H9 (cell line): ENCODE results near the gene DUS2. TPM values are rescaled to one million over a fixed set of nuclear protein-coding genes. Genes with fewer than 3 reads are reported as not detected.
A peak's percentile ranks its signal among the peaks of the same experiment; 100 is the strongest.

ENCODE experiments used
- DNase-seq: peaks from one replicate; pipeline ENCODE4 v3.0.0-alpha.2; 2017
- H2AFZ ChIP-seq: one replicate; pipeline ENCODE4 v1.6.1; 2013; ENCODE audit warnings: mild to moderate bottlenecking, low read length, control low read depth, moderate library complexity
- H2AK5ac ChIP-seq: 2 replicates; pipeline ENCODE4 v1.6.1; 2013; ENCODE audit warnings: low read length, control low read depth, mixed read lengths; ENCODE audit not compliant: insufficient read length
- H2BK120ac ChIP-seq: one replicate; pipeline ENCODE4 v1.6.1; 2013; ENCODE audit warnings: low read depth, mild to moderate bottlenecking, low read length, control low read depth, inconsistent platforms; ENCODE audit not compliant: poor library complexity, severe bottlenecking
- H2BK12ac ChIP-seq: 2 replicates; pipeline ENCODE4 v1.6.1; 2013; ENCODE audit warnings: low read length, control low read depth, mixed read lengths, low read depth; ENCODE audit not compliant: insufficient read length
- H2BK15ac ChIP-seq: 2 replicates; pipeline ENCODE4 v1.6.1; 2013; ENCODE audit warnings: low read depth, low read length, control low read depth
- H2BK20ac ChIP-seq: one replicate; pipeline ENCODE4 v1.6.1; 2013; ENCODE audit warnings: low read depth, mild to moderate bottlenecking, low read length, control low read depth, inconsistent platforms; ENCODE audit not compliant: poor library complexity, severe bottlenecking
- H2BK5ac ChIP-seq: 2 replicates; pipeline ENCODE4 v1.6.1; 2013; ENCODE audit warnings: low read length, control low read depth, mixed read lengths; ENCODE audit not compliant: insufficient read length
- H3K14ac ChIP-seq: 2 replicates; pipeline ENCODE4 v1.6.1; 2013; ENCODE audit warnings: low read length, control low read depth; ENCODE audit not compliant: insufficient read depth
- H3K18ac ChIP-seq: 2 replicates; pipeline ENCODE4 v1.6.1; 2013; ENCODE audit warnings: low read depth, mild to moderate bottlenecking, mixed read lengths, low read length, control low read depth; ENCODE audit not compliant: insufficient read length
- H3K23ac ChIP-seq: 2 replicates; pipeline ENCODE4 v1.6.1; 2013; ENCODE audit warnings: low read length, control low read depth, mixed read lengths, low read depth; ENCODE audit not compliant: insufficient read length
- H3K23me2 ChIP-seq: 2 replicates; pipeline ENCODE4 v1.6.1; 2013; ENCODE audit warnings: low read depth, mild to moderate bottlenecking, mixed read lengths, low read length, control low read depth; ENCODE audit not compliant: insufficient read length, poor library complexity, severe bottlenecking
- H3K27ac ChIP-seq: 2 replicates; pipeline ENCODE4 v1.5.1; 2013; ENCODE audit warnings: low read length, control low read depth, mixed read lengths, low read depth; ENCODE audit not compliant: insufficient read length
- H3K27me3 ChIP-seq: 2 replicates; pipeline ENCODE4 v1.6.1; 2013; ENCODE audit warnings: low read length, control low read depth, inconsistent platforms; ENCODE audit not compliant: insufficient read depth
- H3K4ac ChIP-seq: 2 replicates; pipeline ENCODE4 v1.6.1; 2013; ENCODE audit warnings: low read depth, mild to moderate bottlenecking, control low read depth, inconsistent platforms, low read length, moderate library complexity
- H3K4me1 ChIP-seq: 2 replicates; pipeline ENCODE4 v1.6.1; 2013; ENCODE audit warnings: low read length, control low read depth, inconsistent platforms; ENCODE audit not compliant: insufficient read depth
- H3K4me2 ChIP-seq: 2 replicates; pipeline ENCODE4 v1.6.1; 2013; ENCODE audit warnings: low read length, control low read depth, mixed read lengths; ENCODE audit not compliant: insufficient read length, insufficient read depth
- H3K56ac ChIP-seq: 2 replicates; pipeline ENCODE4 v1.6.1; 2013; ENCODE audit warnings: low read depth, mild to moderate bottlenecking, mixed read lengths, low read length, control low read depth; ENCODE audit not compliant: insufficient read length
- H3K79me1 ChIP-seq: 2 replicates; pipeline ENCODE4 v1.6.1; 2013; ENCODE audit warnings: low read depth, mild to moderate bottlenecking, moderate library complexity, low read length, control low read depth, inconsistent platforms; ENCODE audit not compliant: insufficient read depth, poor library complexity, severe bottlenecking
- H3K79me2 ChIP-seq: 2 replicates; pipeline ENCODE4 v1.6.1; 2013; ENCODE audit warnings: low read length, control low read depth, inconsistent platforms; ENCODE audit not compliant: insufficient read depth
- H3K9ac ChIP-seq: 2 replicates; pipeline ENCODE4 v1.6.1; 2013; ENCODE audit warnings: low read length, control low read depth, mixed read lengths; ENCODE audit not compliant: insufficient read length; ENCODE audit errors: extremely low read depth
- H3K9me3 ChIP-seq: one replicate; pipeline ENCODE4 v1.6.1; 2013; ENCODE audit warnings: low read depth, low read length, inconsistent platforms; ENCODE audit not compliant: control insufficient read depth
- H3T11ph ChIP-seq: one replicate; pipeline ENCODE4 v1.6.1; 2013; ENCODE audit warnings: mild to moderate bottlenecking, low read length, control low read depth, inconsistent platforms
- H4K20me1 ChIP-seq: one replicate; pipeline ENCODE4 v1.6.1; 2013; ENCODE audit not compliant: control insufficient read depth, insufficient read length, insufficient read depth
- H4K5ac ChIP-seq: 2 replicates; pipeline ENCODE4 v1.6.1; 2013; ENCODE audit warnings: low read depth, mild to moderate bottlenecking, mixed read lengths, low read length, control low read depth; ENCODE audit not compliant: insufficient read length
- H4K8ac ChIP-seq: replicated peaks from 2 replicates; pipeline ENCODE4 v1.6.1; 2013; ENCODE audit warnings: low read length, control low read depth, mixed read lengths, low read depth; ENCODE audit not compliant: insufficient read length
- H4K91ac ChIP-seq: 2 replicates; pipeline ENCODE4 v1.6.1; 2013; ENCODE audit warnings: low read depth, mild to moderate bottlenecking, moderate library complexity, mixed read lengths, low read length, control low read depth; ENCODE audit not compliant: insufficient read length
- H3K27ac Mint-ChIP-seq, 3 experiments: 2 replicates in 2 of 3; 3 replicates in 1 of 3; pipeline ENCODE4 v1.8.0; 2020 to 2021; ENCODE audit warnings: mixed read lengths in 3 of 3, mild to moderate bottlenecking in 1 of 3, moderate library complexity in 1 of 3
- H3K27me3 Mint-ChIP-seq: 2 replicates; pipeline ENCODE4 v1.8.0; 2021; ENCODE audit warnings: low read depth, mild to moderate bottlenecking, moderate library complexity, mixed read lengths
- H3K36me3 Mint-ChIP-seq, 3 experiments: 2 replicates in 2 of 3; 3 replicates in 1 of 3; pipeline ENCODE4 v1.8.0; 2020 to 2021; ENCODE audit warnings: low read depth in 3 of 3, mixed read lengths in 3 of 3; ENCODE audit not compliant: insufficient read depth in 1 of 3
- H3K4me1 Mint-ChIP-seq, 2 experiments: 2 replicates each; pipeline ENCODE4 v1.8.0; 2020; ENCODE audit warnings: mixed read lengths in 2 of 2
- H3K4me3 Mint-ChIP-seq, 2 experiments: 2 replicates in 1 of 2; 3 replicates in 1 of 2; pipeline ENCODE4 v1.8.0; 2020 to 2021; ENCODE audit warnings: mild to moderate bottlenecking in 2 of 2, mixed read lengths in 2 of 2, moderate library complexity in 1 of 2
- H3K9me3 Mint-ChIP-seq, 2 experiments: 2 replicates in 1 of 2; 3 replicates in 1 of 2; pipeline ENCODE4 v1.8.0; 2020; ENCODE audit warnings: mild to moderate bottlenecking in 2 of 2, mixed read lengths in 2 of 2, moderate library complexity in 1 of 2
- CTCF ChIP-seq: fragments of 200-600 bp; sonication (generic); conservative IDR thresholded peaks from 3 replicates; pipeline ENCODE4 v1.8.0; 2021; ENCODE audit warnings: antibody characterized with exemption, mild to moderate bottlenecking
- WGBS: extraction: QIAGEN DNeasy Blood & Tissue Kit; methylation state at CpG from one replicate; pipeline ENCODE4 v1.1.7; 2013; ENCODE audit warnings: missing lambda C conversion rate, low lambda C conversion rate, mixed read lengths; ENCODE audit not compliant: insufficient read length; ENCODE audit errors: extremely low coverage; 5-methylcytosine and 5-hydroxymethylcytosine counted together
- total RNA-seq: library from RNA; stranded (reverse); gene quantifications from 2 replicates; pipeline ENCODE4 v1.2.1, GENCODE V29; 2021

Gene DUS2
- total RNA-seq, 1 experiment from 2014 or later, result 28.5 TPM

- no peak overlapping the region for H2AFZ ChIP-seq
- no peak overlapping the region for H3K4ac ChIP-seq
- H3K79me2 ChIP-seq, result peaks cover 7% of the 10 kb centered on the region; the same call in 1 of the 2 replicates
- no peak overlapping the region for H3K27ac ChIP-seq
- peaks cover 12% of the 10 kb centered on the region for H3K23me2 ChIP-seq
- H3K56ac ChIP-seq, result no peak overlapping the region
- H4K91ac ChIP-seq, result no peak overlapping the region
- no peaks in the 10 kb centered on the region for H3K9me3 ChIP-seq
- no peak overlapping the region for H2BK12ac ChIP-seq
- no CpG with 5 or more reads among the region's 4 CpGs for WGBS
- H3K27ac Mint-ChIP-seq, result peak overlapping the region in 1 of 3 experiments; percentile 92; a peak in 3 of 7 replicates
- H2BK120ac ChIP-seq, result no peak overlapping the region
- no peak overlapping the region for H3K14ac ChIP-seq
- no peaks in the 10 kb centered on the region for H3K27me3 ChIP-seq
- H4K5ac ChIP-seq, result no peak overlapping the region
- peaks cover 0 to 3% of the 10 kb centered on the region in 2 experiments; a peak in 1 of 5 replicates for H3K9me3 Mint-ChIP-seq
- no peaks in the 10 kb centered on the region; the same call in 1 of the 2 replicates for H3K4me1 ChIP-seq
- no peak overlapping the region for H2BK20ac ChIP-seq
- peak overlapping the region; percentile 99 to 100 for H3K4me3 Mint-ChIP-seq
- no peak overlapping the region for H3T11ph ChIP-seq
- no peak overlapping the region for H3K23ac ChIP-seq
- H4K20me1 ChIP-seq, result no peaks in the 10 kb centered on the region
- no peaks in the 10 kb centered on the region for H3K79me1 ChIP-seq
- peak overlapping the region; percentile 48 for H3K4me2 ChIP-seq
- no peak for DNase-seq
- H4K8ac ChIP-seq, result no peak overlapping the region
- H3K36me3 Mint-ChIP-seq, result peaks cover under 1 to 3% (median 2%) of the 10 kb centered on the region in 3 experiments; a peak in 4 of 7 replicates
- H3K27me3 Mint-ChIP-seq, result no peaks in the 10 kb centered on the region; the same call in 1 of the 2 replicates
- H2BK15ac ChIP-seq, result no peak overlapping the region
- no peak overlapping the region for H2AK5ac ChIP-seq
- no peak overlapping the region for H3K9ac ChIP-seq
- no peak overlapping the region for H3K18ac ChIP-seq
- no peak overlapping the region for H2BK5ac ChIP-seq
- peaks cover 19 to 21% of the 10 kb centered on the region in 2 experiments for H3K4me1 Mint-ChIP-seq
- no peak for TF ChIP-seq CTCF
Measured at GRCh38 chr16:68083239-68083781, 60.2 kb downstream of the DUS2 start.
